HPDE6-E6E7 (cell line): Measurements from ENCODE around the gene ARHGAP26.

Source experiments
- DNase-seq: peaks from one replicate; pipeline ENCODE4 v3.0.0; 2011; ENCODE audit warnings: missing footprints; ENCODE audit errors: extremely low spot score

The ARHGAP26 gene

GRCh38 chr5:142783601-142784341, 13.6 kb downstream of the ARHGAP26 start:
- no peak for DNase-seq

GRCh38 chr5:142784401-142784955, 14.3 kb downstream of the ARHGAP26 start:
- no peak for DNase-seq

GRCh38 chr5:142785206-142785605, 15.0 kb downstream of the ARHGAP26 start:
- DNase-seq, result no peak

- DNase-seq, result no peak
Observed at GRCh38 chr5:142789206-142789605, 19.0 kb downstream of the ARHGAP26 start.

- DNase-seq, result no peak
Observed at GRCh38 chr5:142792012-142792864, 22.1 kb downstream of the ARHGAP26 start.

- DNase-seq, result no peak
Observed at GRCh38 chr5:142792865-142793232, 22.7 kb downstream of the ARHGAP26 start.

- DNase-seq, result no peak
Observed at GRCh38 chr5:142794537-142794936, 24.4 kb downstream of the ARHGAP26 start.

GRCh38 chr5:142795251-142795650, 25.1 kb downstream of the ARHGAP26 start:
- DNase-seq, result no peak

GRCh38 chr5:142796492-142797109, 26.4 kb downstream of the ARHGAP26 start:
- no peak for DNase-seq

GRCh38 chr5:142797420-142797819, 27.2 kb downstream of the ARHGAP26 start:
- no peak for DNase-seq

- no peak for DNase-seq
Observed at GRCh38 chr5:142798099-142798770, 28.1 kb downstream of the ARHGAP26 start.

- DNase-seq, result no peak
Observed at GRCh38 chr5:142800776-142801494, 30.8 kb downstream of the ARHGAP26 start.

GRCh38 chr5:142801495-142801871, 31.3 kb downstream of the ARHGAP26 start:
- DNase-seq, result no peak

- no peak for DNase-seq
Observed at GRCh38 chr5:142803428-142804125, 33.4 kb downstream of the ARHGAP26 start.

GRCh38 chr5:142805339-142805738, 35.2 kb downstream of the ARHGAP26 start:
- no peak for DNase-seq

- DNase-seq, result no peak
Observed at GRCh38 chr5:142806841-142807267, 36.7 kb downstream of the ARHGAP26 start.

- DNase-seq, result no peak
Observed at GRCh38 chr5:142807372-142807911, 37.3 kb downstream of the ARHGAP26 start.

- no peak for DNase-seq
Observed at GRCh38 chr5:142808878-142809598, 38.9 kb downstream of the ARHGAP26 start.

- no peak for DNase-seq
Observed at GRCh38 chr5:142810081-142810480, 39.9 kb downstream of the ARHGAP26 start.
